ENCODE data around the gene MED13L.
"Not testable (repeated sequence)": the region's sequence is repeated elsewhere in the genome, so short reads cannot be mapped to it uniquely, and the experiment has no call there.

MED13L gene

GRCh38 chr12:116037941-116038837 is 239.3 kb downstream of the MED13L start:
- H3K27me3 ChIP-seq (ENCODE audit: low read length) = no peaks in the 10 kb centered on the region
- no peak overlapping the region for H3K4me3 ChIP-seq (ENCODE audit: insufficient read depth, low read length, poor library complexity, severe bottlenecking)
- H4K20me1 ChIP-seq (ENCODE audit: low read depth, low read length) = no peaks in the 10 kb centered on the region
- TF ChIP-seq CTCF (IDR thresholded peaks at IDR 0.05; ENCODE audit: insufficient read depth, low read length, poor library complexity, severe bottlenecking) (no peak), EZH2phosphoT487 (conservative IDR thresholded peaks at IDR 0.05; ENCODE audit: low read length) (no peak)
- H3K9me3 ChIP-seq (ENCODE audit: insufficient read depth, low read length) = no peaks in the 10 kb centered on the region
- no peak overlapping the region for H3K4me2 ChIP-seq (ENCODE audit: low read depth, low read length, poor library complexity, severe bottlenecking)
- no peak overlapping the region for H3K9ac ChIP-seq (ENCODE audit: low read length)
- H3K79me2 ChIP-seq (ENCODE audit: insufficient read depth, low read length) = no peaks in the 10 kb centered on the region
- H3F3A ChIP-seq (ENCODE audit: insufficient read depth) = no peaks in the 10 kb centered on the region
- no peak overlapping the region for H2AFZ ChIP-seq (ENCODE audit: low read depth, low read length, severe bottlenecking)
- H3K27ac ChIP-seq (ENCODE audit: low read depth, low read length) = no peak overlapping the region
- H3K36me3 ChIP-seq (ENCODE audit: low read length) = no peaks in the 10 kb centered on the region
- no peaks in the 10 kb centered on the region for H3K9me2 ChIP-seq (replicated peaks; ENCODE audit: insufficient read depth, low read length)

GRCh38 chr12:116033765-116034164 is 243.7 kb downstream of the MED13L start:
- H4K20me1 ChIP-seq (ENCODE audit: low read depth, low read length) = no peaks in the 10 kb centered on the region
- no peaks in the 10 kb centered on the region for H3K36me3 ChIP-seq (ENCODE audit: low read length)
- H3K9ac ChIP-seq (ENCODE audit: low read length) = no peak overlapping the region
- no peak overlapping the region for H3K4me3 ChIP-seq (ENCODE audit: insufficient read depth, low read length, poor library complexity, severe bottlenecking)
- H3K9me2 ChIP-seq (replicated peaks; ENCODE audit: insufficient read depth, low read length) = no peaks in the 10 kb centered on the region
- TF ChIP-seq EZH2phosphoT487 (conservative IDR thresholded peaks at IDR 0.05; ENCODE audit: low read length) (no peak), CTCF (IDR thresholded peaks at IDR 0.05; ENCODE audit: insufficient read depth, low read length, poor library complexity, severe bottlenecking) (no peak)
- H3K27me3 ChIP-seq (ENCODE audit: low read length) = no peaks in the 10 kb centered on the region
- no peak overlapping the region for H2AFZ ChIP-seq (ENCODE audit: low read depth, low read length, severe bottlenecking)
- no peak overlapping the region for H3K27ac ChIP-seq (ENCODE audit: low read depth, low read length)
- no peak overlapping the region for H3K4me2 ChIP-seq (ENCODE audit: low read depth, low read length, poor library complexity, severe bottlenecking)
- H3K9me3 ChIP-seq (ENCODE audit: insufficient read depth, low read length) = no peaks in the 10 kb centered on the region
- no peaks in the 10 kb centered on the region for H3F3A ChIP-seq (ENCODE audit: insufficient read depth)
- no peaks in the 10 kb centered on the region for H3K79me2 ChIP-seq (ENCODE audit: insufficient read depth, low read length)

DNA sequence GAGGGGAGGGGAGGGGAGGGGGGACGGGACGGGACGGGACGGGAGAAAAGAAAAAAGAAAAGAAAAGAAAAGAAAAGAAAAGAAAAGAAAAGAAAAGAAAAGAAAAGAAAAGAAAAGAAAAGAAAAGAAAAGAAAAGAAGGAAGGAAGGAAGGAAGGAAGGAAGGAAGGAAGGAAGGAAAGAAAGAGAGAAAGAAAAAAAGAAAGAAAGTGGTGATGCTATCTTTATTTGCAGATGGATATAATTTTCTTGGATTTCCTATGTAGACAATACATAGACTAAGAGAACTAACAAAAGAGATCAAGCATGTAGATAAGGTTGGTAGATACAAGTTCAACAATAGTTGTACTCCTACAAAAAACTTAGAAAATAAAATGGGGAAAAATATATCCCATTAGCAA is 245.9 kb downstream of the MED13L start:
- not testable (repeated sequence) for H3K9ac ChIP-seq (ENCODE audit: low read length); H3K9me2 ChIP-seq (replicated peaks; ENCODE audit: insufficient read depth, low read length); H3K79me2 ChIP-seq (ENCODE audit: insufficient read depth, low read length); H3K9me3 ChIP-seq (ENCODE audit: insufficient read depth, low read length); H3K36me3 ChIP-seq (ENCODE audit: low read length); H3F3A ChIP-seq (ENCODE audit: insufficient read depth); H3K27ac ChIP-seq (ENCODE audit: low read depth, low read length); H3K4me2 ChIP-seq (ENCODE audit: low read depth, low read length, poor library complexity, severe bottlenecking); H3K27me3 ChIP-seq (ENCODE audit: low read length); H3K4me3 ChIP-seq (ENCODE audit: insufficient read depth, low read length, poor library complexity, severe bottlenecking); H2AFZ ChIP-seq (ENCODE audit: low read depth, low read length, severe bottlenecking); H4K20me1 ChIP-seq (ENCODE audit: low read depth, low read length)

GRCh38 chr12:116028619-116029018 is 248.9 kb downstream of the MED13L start:
- Histone ChIP-seq H2AFZ (ENCODE audit: low read depth, low read length, severe bottlenecking) (no peak overlapping the region), H3K9me2 (replicated peaks; ENCODE audit: insufficient read depth, low read length) (no peaks in the 10 kb centered on the region), H3K36me3 (ENCODE audit: low read length) (no peaks in the 10 kb centered on the region), H3K9ac (ENCODE audit: low read length) (no peak overlapping the region), H3K79me2 (ENCODE audit: insufficient read depth, low read length) (no peaks in the 10 kb centered on the region), H3F3A (ENCODE audit: insufficient read depth) (no peaks in the 10 kb centered on the region), H3K4me2 (ENCODE audit: low read depth, low read length, poor library complexity, severe bottlenecking) (no peak overlapping the region), H3K27me3 (ENCODE audit: low read length) (no peaks in the 10 kb centered on the region), H3K4me3 (ENCODE audit: insufficient read depth, low read length, poor library complexity, severe bottlenecking) (no peak overlapping the region), H4K20me1 (ENCODE audit: low read depth, low read length) (0 out of 2 replicates have a peak, but pooled peaks cover 2% of the 10 kb centered on the region), H3K27ac (ENCODE audit: low read depth, low read length) (no peak overlapping the region), H3K9me3 (ENCODE audit: insufficient read depth, low read length) (no peaks in the 10 kb centered on the region)
- TF ChIP-seq CTCF (IDR thresholded peaks at IDR 0.05; ENCODE audit: insufficient read depth, low read length, poor library complexity, severe bottlenecking) (no peak), EZH2phosphoT487 (conservative IDR thresholded peaks at IDR 0.05; ENCODE audit: low read length) (no peak)

Data from SU-DHL-6 (cell line).